Stomach smooth muscle (tissue), 2 donors: ENCODE measurements around the gene RELN.
"Not testable (repeated sequence)": the region's sequence is repeated elsewhere in the genome, so short reads cannot be mapped to it uniquely, and the experiment has no call there.

Source experiments
- H3K27ac ChIP-seq: one replicate; pipeline ENCODE4 v1.7.0; 2013; ENCODE audit warnings: mild to moderate bottlenecking, low read length, inconsistent platforms
- H3K27me3 ChIP-seq, 2 donors: one replicate each; pipeline ENCODE4 v1.7.0; 2013; ENCODE audit warnings: low read length in 2 of 2; ENCODE audit not compliant: insufficient read depth in 2 of 2, control insufficient read depth in 1 of 2
- H3K36me3 ChIP-seq, 2 donors: one replicate each; pipeline ENCODE4 v1.7.0; 2013; ENCODE audit warnings: low read length in 2 of 2; ENCODE audit not compliant: control insufficient read depth in 2 of 2, insufficient read depth in 2 of 2
- H3K4me1 ChIP-seq: one replicate; pipeline ENCODE4 v1.7.0; 2013; ENCODE audit warnings: low read length; ENCODE audit not compliant: control insufficient read depth, insufficient read depth
- H3K4me3 ChIP-seq, 2 donors: one replicate each; pipeline ENCODE4 v1.7.0; 2013; ENCODE audit warnings: low read length in 2 of 2
- H3K9ac ChIP-seq, 2 donors: one replicate each; pipeline ENCODE4 v1.7.0; 2013; ENCODE audit warnings: low read length in 2 of 2, mild to moderate bottlenecking in 1 of 2
- H3K9me3 ChIP-seq, 2 donors: one replicate each; pipeline ENCODE4 v1.7.0; 2013; ENCODE audit warnings: low read length in 2 of 2; ENCODE audit not compliant: control insufficient read depth in 2 of 2
- donor health status: healthy.
- donor health status: Pancreatic carcinoma.

RELN gene

GRCh38 chr7:103854611-103855010 lies 134.8 kb downstream of the RELN start:
- Histone ChIP-seq H3K4me3 (no peak overlapping the region), H3K36me3 (no peaks in the 10 kb centered on the region), H3K9ac (no peak overlapping the region), H3K9me3 (no peaks in the 10 kb centered on the region), H3K4me1 (no peaks in the 10 kb centered on the region), H3K27me3 (no peaks in the 10 kb centered on the region), H3K27ac (no peak overlapping the region)

- Histone ChIP-seq H3K27ac (no peak overlapping the region), H3K9ac (no peak overlapping the region), H3K36me3 (no peaks in the 10 kb centered on the region), H3K27me3 (no peaks in the 10 kb centered on the region), H3K4me3 (no peak overlapping the region), H3K4me1 (no peaks in the 10 kb centered on the region), H3K9me3 (no peaks in the 10 kb centered on the region)
Measured at GRCh38 chr7:103851357-103851756, 138.1 kb downstream of the RELN start.

- Histone ChIP-seq H3K27me3 (no peaks in the 10 kb centered on the region), H3K27ac (no peak overlapping the region), H3K9ac (no peak overlapping the region), H3K9me3 (no peaks in the 10 kb centered on the region), H3K4me3 (no peak overlapping the region), H3K4me1 (no peaks in the 10 kb centered on the region), H3K36me3 (no peaks in the 10 kb centered on the region)
Measured at GRCh38 chr7:103843689-103844480, 145.6 kb downstream of the RELN start.

GRCh38 chr7:103833401-103833800 lies 156.1 kb downstream of the RELN start:
- Histone ChIP-seq H3K9ac (no peak overlapping the region), H3K9me3 (no peaks in the 10 kb centered on the region), H3K27me3 (no peaks in the 10 kb centered on the region), H3K4me1 (no peaks in the 10 kb centered on the region), H3K4me3 (no peak overlapping the region), H3K27ac (no peak overlapping the region), H3K36me3 (no peaks in the 10 kb centered on the region)

GRCh38 chr7:103832438-103832837 lies 157.0 kb downstream of the RELN start:
- no peaks in the 10 kb centered on the region for H3K36me3 ChIP-seq
- no peak overlapping the region for H3K27ac ChIP-seq
- H3K4me3 ChIP-seq, result no peak overlapping the region
- no peaks in the 10 kb centered on the region for H3K4me1 ChIP-seq
- H3K27me3 ChIP-seq, result no peaks in the 10 kb centered on the region
- no peaks in the 10 kb centered on the region for H3K9me3 ChIP-seq
- no peak overlapping the region for H3K9ac ChIP-seq

- H3K4me1 ChIP-seq, result no peaks in the 10 kb centered on the region
- H3K4me3 ChIP-seq, result no peak overlapping the region
- no peak overlapping the region for H3K9ac ChIP-seq
- H3K9me3 ChIP-seq, result no peaks in the 10 kb centered on the region
- no peak overlapping the region for H3K27ac ChIP-seq
- no peaks in the 10 kb centered on the region for H3K36me3 ChIP-seq
- no peaks in the 10 kb centered on the region for H3K27me3 ChIP-seq
Measured at GRCh38 chr7:103824251-103824650, 165.2 kb downstream of the RELN start.

GRCh38 chr7:103823084-103823483 lies 166.4 kb downstream of the RELN start:
- Histone ChIP-seq H3K9ac (no peak overlapping the region), H3K36me3 (no peaks in the 10 kb centered on the region), H3K4me1 (no peaks in the 10 kb centered on the region), H3K27ac (no peak overlapping the region), H3K4me3 (no peak overlapping the region), H3K27me3 (no peaks in the 10 kb centered on the region), H3K9me3 (no peaks in the 10 kb centered on the region)

- Histone ChIP-seq H3K4me3 (no peak overlapping the region), H3K27me3 (no peaks in the 10 kb centered on the region), H3K4me1 (no peaks in the 10 kb centered on the region), H3K9ac (no peak overlapping the region), H3K27ac (no peak overlapping the region), H3K36me3 (no peaks in the 10 kb centered on the region), H3K9me3 (no peaks in the 10 kb centered on the region)
Measured at GRCh38 chr7:103821092-103821491, 168.4 kb downstream of the RELN start.

- H3K27ac ChIP-seq, H3K9ac ChIP-seq, H3K9me3 ChIP-seq, H3K4me1 ChIP-seq, H3K4me3 ChIP-seq, H3K27me3 ChIP-seq, H3K36me3 ChIP-seq: not testable (repeated sequence)
Measured at GRCh38 chr7:103815972-103816371, 173.5 kb downstream of the RELN start.

- Histone ChIP-seq H3K36me3 (no peaks in the 10 kb centered on the region), H3K4me1 (no peaks in the 10 kb centered on the region), H3K9ac (no peak overlapping the region), H3K27ac (no peak overlapping the region), H3K4me3 (no peak overlapping the region), H3K27me3 (no peaks in the 10 kb centered on the region), H3K9me3 (no peaks in the 10 kb centered on the region)
Measured at GRCh38 chr7:103813970-103814369, 175.5 kb downstream of the RELN start.

GRCh38 chr7:103811997-103812396 lies 177.5 kb downstream of the RELN start:
- Histone ChIP-seq H3K4me3 (no peak overlapping the region), H3K27ac (no peak overlapping the region), H3K27me3 (no peaks in the 10 kb centered on the region), H3K9ac (no peak overlapping the region), H3K9me3 (no peaks in the 10 kb centered on the region), H3K4me1 (no peaks in the 10 kb centered on the region), H3K36me3 (no peaks in the 10 kb centered on the region)
